Osteoblast (primary cell): ENCODE results near the gene STING1. TPM values are rescaled to one million over a fixed set of nuclear protein-coding genes. Genes with fewer than 3 reads are reported as not detected.

Source experiments
- DNase-seq: peaks from one replicate; pipeline ENCODE4 v3.0.0; 2011; ENCODE audit warnings: low spot score, mixed read lengths; ENCODE audit not compliant: insufficient read length; ENCODE audit errors: missing footprints
- H2AFZ ChIP-seq: 2 replicates; pipeline ENCODE4 v1.6.0; 2011; ENCODE audit warnings: mild to moderate bottlenecking, low read length
- H3K27ac ChIP-seq: 2 replicates; pipeline ENCODE4 v1.5.1; 2011; ENCODE audit warnings: mild to moderate bottlenecking, low read depth, low read length, moderate library complexity
- H3K27me3 ChIP-seq: 2 replicates; pipeline ENCODE4 v1.6.0; 2012; ENCODE audit warnings: mild to moderate bottlenecking, control low read depth, inconsistent platforms, low read length, moderate library complexity; ENCODE audit not compliant: insufficient read depth
- H3K36me3 ChIP-seq: 2 replicates; pipeline ENCODE4 v1.5.1; 2011; ENCODE audit warnings: mild to moderate bottlenecking, low read length, control low read depth, moderate library complexity; ENCODE audit not compliant: insufficient read depth
- H3K4me1 ChIP-seq: 2 replicates; pipeline ENCODE4 v1.5.1; 2011; ENCODE audit warnings: mild to moderate bottlenecking, low read length, control low read depth, moderate library complexity; ENCODE audit not compliant: insufficient read depth
- H3K4me2 ChIP-seq: 2 replicates; pipeline ENCODE4 v1.6.0; 2011; ENCODE audit warnings: mild to moderate bottlenecking, low read length; ENCODE audit not compliant: insufficient read depth
- H3K4me3 ChIP-seq: fragments of 200-600 bp; sonication (generic); 3 replicates; pipeline ENCODE4 v1.5.1; 2012; ENCODE audit warnings: mild to moderate bottlenecking, low read length, inconsistent platforms; ENCODE audit not compliant: insufficient read depth
- H3K79me2 ChIP-seq: 2 replicates; pipeline ENCODE4 v1.6.0; 2012; ENCODE audit warnings: mild to moderate bottlenecking, low read length, control low read depth, inconsistent platforms; ENCODE audit not compliant: insufficient read depth
- H3K9me3 ChIP-seq: 2 replicates; pipeline ENCODE4 v1.5.1; 2011; ENCODE audit warnings: low read depth, low read length, control low read depth
- H4K20me1 ChIP-seq: 2 replicates; pipeline ENCODE4 v1.6.0; 2012; ENCODE audit warnings: mild to moderate bottlenecking, low read length, control low read depth; ENCODE audit not compliant: insufficient read depth
- total RNA-seq: library from RNA; depleted of rRNA; stranded (reverse); fragments of >200 nt; gene quantifications from 2 replicates; pipeline ENCODE4 v1.2.3, GENCODE V29; 2012
- TF ChIP-seq, protein P1 (sequence below): IDR thresholded peaks from 2 replicates; pipeline ENCODE4 v1.5.1; 2011; ENCODE audit warnings: mild to moderate bottlenecking, low read depth, low read length, moderate library complexity; ENCODE audit errors: extremely low read depth

The STING1 gene
- total RNA-seq, 1 donor = 46.3 TPM

DNA sequence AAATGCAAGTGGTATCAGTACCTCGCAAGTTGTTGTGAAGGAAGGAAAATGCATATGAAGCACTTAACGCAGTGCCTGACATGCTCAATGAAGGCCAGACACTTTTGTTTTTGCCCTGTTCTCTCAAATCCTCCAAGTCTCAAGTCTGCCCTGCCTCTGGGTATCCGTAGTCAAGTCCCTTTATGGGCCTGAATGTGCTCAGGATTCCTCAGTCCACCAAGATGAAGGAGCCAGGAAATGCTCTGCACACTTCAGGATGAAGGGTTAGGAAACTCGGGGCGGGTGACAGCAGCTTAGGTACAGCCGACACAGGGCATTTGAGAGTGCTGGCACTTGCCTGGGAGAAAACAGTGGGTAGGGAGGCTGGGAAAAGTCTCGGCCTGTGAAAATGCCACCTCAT, 21.4 kb downstream of the STING1 start:
- Histone ChIP-seq H3K27ac (peak overlapping the region; percentile 61), H3K4me3 (no peak overlapping the region), H3K27me3 (no peaks in the 10 kb centered on the region), H2AFZ (peak overlapping the region; percentile 32), H4K20me1 (no peaks in the 10 kb centered on the region), H3K4me2 (no peak overlapping the region), H3K9me3 (no peaks in the 10 kb centered on the region), H3K4me1 (peaks cover 23% of the 10 kb centered on the region), H3K79me2 (no peaks in the 10 kb centered on the region), H3K36me3 (no peaks in the 10 kb centered on the region)
- TF ChIP-seq, protein P1, sequence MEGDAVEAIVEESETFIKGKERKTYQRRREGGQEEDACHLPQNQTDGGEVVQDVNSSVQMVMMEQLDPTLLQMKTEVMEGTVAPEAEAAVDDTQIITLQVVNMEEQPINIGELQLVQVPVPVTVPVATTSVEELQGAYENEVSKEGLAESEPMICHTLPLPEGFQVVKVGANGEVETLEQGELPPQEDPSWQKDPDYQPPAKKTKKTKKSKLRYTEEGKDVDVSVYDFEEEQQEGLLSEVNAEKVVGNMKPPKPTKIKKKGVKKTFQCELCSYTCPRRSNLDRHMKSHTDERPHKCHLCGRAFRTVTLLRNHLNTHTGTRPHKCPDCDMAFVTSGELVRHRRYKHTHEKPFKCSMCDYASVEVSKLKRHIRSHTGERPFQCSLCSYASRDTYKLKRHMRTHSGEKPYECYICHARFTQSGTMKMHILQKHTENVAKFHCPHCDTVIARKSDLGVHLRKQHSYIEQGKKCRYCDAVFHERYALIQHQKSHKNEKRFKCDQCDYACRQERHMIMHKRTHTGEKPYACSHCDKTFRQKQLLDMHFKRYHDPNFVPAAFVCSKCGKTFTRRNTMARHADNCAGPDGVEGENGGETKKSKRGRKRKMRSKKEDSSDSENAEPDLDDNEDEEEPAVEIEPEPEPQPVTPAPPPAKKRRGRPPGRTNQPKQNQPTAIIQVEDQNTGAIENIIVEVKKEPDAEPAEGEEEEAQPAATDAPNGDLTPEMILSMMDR = no peak
- DNase-seq = no peak

DNA sequence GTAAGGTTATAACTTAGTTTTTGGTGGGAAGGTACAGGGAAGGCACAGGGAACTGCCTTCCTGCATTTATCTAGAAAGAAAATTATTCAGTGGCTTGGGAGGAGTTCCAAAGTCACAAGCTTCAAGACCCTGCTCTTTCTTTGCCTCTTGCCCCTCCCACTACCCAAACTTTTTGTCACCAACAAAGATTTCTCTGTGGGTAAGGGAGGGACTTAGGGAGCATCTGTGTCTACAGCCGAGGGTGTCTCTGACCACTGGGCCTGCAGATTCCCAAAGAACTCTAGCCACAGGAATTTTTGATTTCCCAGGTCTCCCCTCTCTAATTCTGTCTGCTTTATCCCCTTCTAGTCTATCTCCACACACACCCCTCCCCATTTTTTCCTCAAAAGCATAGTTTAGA, 22.1 kb downstream of the STING1 start:
- peak; percentile 54 for DNase-seq
- H3K36me3 ChIP-seq = no peaks in the 10 kb centered on the region
- no peaks in the 10 kb centered on the region for H4K20me1 ChIP-seq
- H3K27me3 ChIP-seq = no peaks in the 10 kb centered on the region
- H3K79me2 ChIP-seq = no peaks in the 10 kb centered on the region
- H3K9me3 ChIP-seq = no peaks in the 10 kb centered on the region
- H3K4me3 ChIP-seq = no peak overlapping the region
- TF ChIP-seq, protein P1 = no peak
- peaks cover 23% of the 10 kb centered on the region for H3K4me1 ChIP-seq
- H2AFZ ChIP-seq = no peak overlapping the region
- no peak overlapping the region for H3K4me2 ChIP-seq
- H3K27ac ChIP-seq = no peak overlapping the region

DNA sequence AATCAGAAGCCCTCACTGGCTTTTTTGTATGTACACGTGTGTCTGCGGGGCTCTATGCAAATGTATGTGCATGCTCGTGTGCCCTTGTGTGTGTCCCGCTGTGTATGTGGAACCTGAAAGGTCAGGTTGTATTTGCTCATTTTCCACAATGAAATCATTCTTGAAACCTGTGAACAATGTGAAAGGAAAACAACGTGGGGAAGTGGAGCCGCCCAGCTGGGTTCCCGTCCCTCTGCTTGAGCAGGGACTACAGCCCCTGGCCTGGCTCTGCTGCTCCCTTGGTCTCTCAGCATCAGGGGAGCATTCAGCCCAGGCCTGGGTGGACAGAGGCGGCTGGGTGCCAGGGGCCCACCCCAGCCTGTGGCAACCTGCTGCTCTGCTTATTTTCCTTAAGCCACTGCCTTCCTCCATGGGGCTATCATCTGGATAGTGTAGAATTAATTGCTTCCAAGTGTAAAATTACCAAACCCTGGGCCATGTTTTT, 23.1 kb downstream of the STING1 start:
- no peaks in the 10 kb centered on the region for H3K9me3 ChIP-seq
- peaks cover 23% of the 10 kb centered on the region for H3K4me1 ChIP-seq
- no peak overlapping the region for H3K4me3 ChIP-seq
- H3K36me3 ChIP-seq = no peaks in the 10 kb centered on the region
- H3K27me3 ChIP-seq = no peaks in the 10 kb centered on the region
- H2AFZ ChIP-seq = peak overlapping the region; percentile 23
- peak overlapping the region; percentile 9 for H3K4me2 ChIP-seq
- H3K27ac ChIP-seq = peak overlapping the region; percentile 74
- H4K20me1 ChIP-seq = no peaks in the 10 kb centered on the region
- H3K79me2 ChIP-seq = no peaks in the 10 kb centered on the region
- TF ChIP-seq, protein P1 = no peak
- DNase-seq = no peak

DNA sequence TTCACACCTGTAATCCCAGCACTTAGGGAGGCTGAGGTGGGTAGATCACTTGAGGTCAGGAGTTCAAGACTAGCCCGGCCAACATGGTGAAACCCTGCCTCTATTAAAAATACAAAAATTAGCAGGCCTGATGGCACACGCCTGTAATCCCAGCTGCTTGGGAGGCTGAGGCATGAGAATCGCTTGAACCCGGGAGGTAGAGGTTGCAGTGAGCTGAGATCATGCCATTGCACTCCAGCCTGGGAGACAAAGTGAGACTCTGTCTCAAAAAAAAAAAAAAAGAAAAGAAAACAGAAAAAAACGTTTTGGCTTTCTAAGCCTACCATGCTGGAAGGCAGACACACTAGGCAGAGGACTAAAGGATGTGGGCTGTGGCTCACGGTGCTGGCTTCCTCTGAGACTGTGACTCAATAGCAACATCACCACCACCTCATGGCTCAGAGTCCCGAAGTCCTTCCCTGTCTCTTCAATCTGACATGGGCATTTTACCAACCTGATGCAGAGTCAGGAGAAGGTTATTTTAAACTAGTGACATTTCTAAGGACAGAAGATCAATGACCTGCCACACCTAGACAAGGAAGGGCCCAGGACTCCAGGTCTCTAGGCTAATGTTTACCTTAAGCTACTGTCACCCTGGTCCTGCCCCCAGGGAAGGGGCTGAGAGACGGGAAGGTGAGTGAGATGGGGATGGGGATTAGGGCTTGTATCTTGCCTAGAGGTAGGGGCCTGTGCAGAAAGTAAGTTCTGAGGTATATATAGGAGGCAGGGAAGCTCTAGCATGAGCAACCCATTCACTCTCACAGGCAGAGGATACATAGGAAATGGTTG, 23.8 kb downstream of the STING1 start:
- peak overlapping the region; percentile 74 for H3K27ac ChIP-seq
- peaks cover 23% of the 10 kb centered on the region for H3K4me1 ChIP-seq
- H2AFZ ChIP-seq = peak overlapping the region; percentile 69
- H3K4me2 ChIP-seq = peak overlapping the region; percentile 9
- TF ChIP-seq, protein P1 = no peak
- DNase-seq = peak; percentile 97
- H3K27me3 ChIP-seq = no peaks in the 10 kb centered on the region
- no peaks in the 10 kb centered on the region for H3K9me3 ChIP-seq
- H4K20me1 ChIP-seq = no peaks in the 10 kb centered on the region
- H3K79me2 ChIP-seq = no peaks in the 10 kb centered on the region
- H3K4me3 ChIP-seq = no peak overlapping the region
- H3K36me3 ChIP-seq = no peaks in the 10 kb centered on the region
